ENCODE data around the gene PSMA7. TPM values are rescaled to one million over a fixed set of nuclear protein-coding genes. Genes with fewer than 3 reads are reported as not detected.
"Not testable (repeated sequence)": the region's sequence is repeated elsewhere in the genome, so short reads cannot be mapped to it uniquely, and the experiment has no call there.

The PSMA7 gene
- total and polyA plus RNA-seq, 8 donors = 119 to 280 (median 194) TPM

DNA sequence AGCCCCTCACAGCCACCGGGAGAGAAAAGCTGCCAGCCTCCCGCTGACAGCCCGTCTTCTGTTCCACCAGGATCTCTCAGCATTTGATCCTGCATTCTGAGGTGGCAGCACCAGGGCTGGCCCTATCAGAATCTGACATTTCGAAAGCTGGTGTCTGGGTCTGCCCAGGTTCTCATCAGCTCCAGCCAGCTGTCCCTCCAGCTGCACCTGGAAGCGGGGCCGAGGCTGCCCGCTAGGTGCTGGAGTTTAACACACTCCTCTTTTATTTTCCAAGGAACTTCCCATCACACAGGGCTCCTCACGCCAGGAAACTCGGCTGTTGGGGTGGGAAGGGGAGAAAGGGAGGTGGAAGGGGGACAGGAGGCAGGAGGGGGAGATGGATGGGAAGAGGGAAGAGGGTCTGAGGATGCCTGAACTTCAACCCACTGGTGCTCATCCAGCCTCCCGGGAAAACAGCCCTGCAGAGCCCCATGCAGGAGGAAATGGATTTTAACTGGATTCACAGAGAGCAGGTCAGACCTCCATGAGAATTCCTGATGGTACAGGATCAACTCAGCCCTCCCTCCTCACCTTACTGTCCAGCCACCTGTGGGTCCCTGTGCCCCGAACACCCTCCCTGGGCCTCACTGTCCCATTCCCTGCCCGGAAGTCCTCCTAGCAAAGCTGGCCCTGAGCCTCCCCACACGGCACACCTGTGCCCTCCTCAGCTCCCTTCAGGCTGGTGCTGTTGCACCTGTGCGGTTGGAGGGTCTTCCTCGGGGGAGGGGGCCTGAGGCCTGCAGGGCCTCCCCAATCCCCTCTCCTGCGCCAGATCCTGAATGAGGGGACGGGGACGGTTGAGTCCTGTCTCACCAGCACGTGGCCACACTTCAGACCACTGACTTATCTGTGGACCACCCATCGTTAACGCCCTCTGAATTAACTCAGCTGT, 24.8 kb downstream of the PSMA7 start:
- intact Hi-C loops (cut with DNase I; ENCODE audit: low total_unique reads) = no loop called here
- 49 to 57% (median 54%) methylated on average over 20 to 21 of the region's 21 CpGs for WGBS, 5 donors
- Histone ChIP-seq H3K27ac (no peak overlapping the region), H3K4me1 (peaks cover 8 to 19% (median 12%) of the 10 kb centered on the region in 4 donors), H3K4me3 (no peak overlapping the region), H3K9me3 (peaks cover 3 to 22% (median 17%) of the 10 kb centered on the region in 4 donors), H3K27me3 (peaks cover 0 to 64% (median 32%) of the 10 kb centered on the region in 3 donors), H3K36me3 (no peaks in the 10 kb centered on the region)
- no peak for TF ChIP-seq POLR2AphosphoS5 (IDR thresholded peaks at IDR 0.05)
- no peak for TF ChIP-seq EP300 (IDR thresholded peaks at IDR 0.05)
- no peak for TF ChIP-seq POLR2A (IDR thresholded peaks at IDR 0.05)
- TF ChIP-seq, protein P1, sequence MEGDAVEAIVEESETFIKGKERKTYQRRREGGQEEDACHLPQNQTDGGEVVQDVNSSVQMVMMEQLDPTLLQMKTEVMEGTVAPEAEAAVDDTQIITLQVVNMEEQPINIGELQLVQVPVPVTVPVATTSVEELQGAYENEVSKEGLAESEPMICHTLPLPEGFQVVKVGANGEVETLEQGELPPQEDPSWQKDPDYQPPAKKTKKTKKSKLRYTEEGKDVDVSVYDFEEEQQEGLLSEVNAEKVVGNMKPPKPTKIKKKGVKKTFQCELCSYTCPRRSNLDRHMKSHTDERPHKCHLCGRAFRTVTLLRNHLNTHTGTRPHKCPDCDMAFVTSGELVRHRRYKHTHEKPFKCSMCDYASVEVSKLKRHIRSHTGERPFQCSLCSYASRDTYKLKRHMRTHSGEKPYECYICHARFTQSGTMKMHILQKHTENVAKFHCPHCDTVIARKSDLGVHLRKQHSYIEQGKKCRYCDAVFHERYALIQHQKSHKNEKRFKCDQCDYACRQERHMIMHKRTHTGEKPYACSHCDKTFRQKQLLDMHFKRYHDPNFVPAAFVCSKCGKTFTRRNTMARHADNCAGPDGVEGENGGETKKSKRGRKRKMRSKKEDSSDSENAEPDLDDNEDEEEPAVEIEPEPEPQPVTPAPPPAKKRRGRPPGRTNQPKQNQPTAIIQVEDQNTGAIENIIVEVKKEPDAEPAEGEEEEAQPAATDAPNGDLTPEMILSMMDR (IDR thresholded peaks at IDR 0.05) = no peak
- no peak for DNase-seq

DNA sequence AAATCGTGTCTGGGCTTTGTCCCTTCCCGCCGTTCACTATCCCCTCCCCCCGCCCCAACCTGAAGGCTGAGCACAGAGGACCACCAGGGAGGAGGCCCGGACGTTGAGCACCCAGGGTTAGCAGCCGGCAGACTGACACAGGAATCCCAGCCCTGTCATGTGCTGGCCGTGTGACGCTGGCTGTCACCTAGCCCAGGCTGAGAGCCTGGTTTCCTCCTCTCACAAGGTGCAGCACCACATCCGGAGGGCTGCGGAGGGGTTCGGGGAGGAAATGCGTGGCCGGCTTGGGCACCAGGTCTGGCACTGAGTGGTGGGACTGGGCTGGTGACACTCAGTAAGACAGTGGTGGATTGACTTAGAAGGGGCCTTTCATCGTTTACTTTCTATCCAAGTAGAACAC, 25.5 kb downstream of the PSMA7 start:
- TF ChIP-seq POLR2A (IDR thresholded peaks at IDR 0.05) = no peak
- TF ChIP-seq EP300 (IDR thresholded peaks at IDR 0.05) = no peak
- TF ChIP-seq, protein P1 (IDR thresholded peaks at IDR 0.05) = no peak
- no peak for TF ChIP-seq POLR2AphosphoS5 (IDR thresholded peaks at IDR 0.05)
- DNase-seq = peak; percentile 49 to 68

DNA sequence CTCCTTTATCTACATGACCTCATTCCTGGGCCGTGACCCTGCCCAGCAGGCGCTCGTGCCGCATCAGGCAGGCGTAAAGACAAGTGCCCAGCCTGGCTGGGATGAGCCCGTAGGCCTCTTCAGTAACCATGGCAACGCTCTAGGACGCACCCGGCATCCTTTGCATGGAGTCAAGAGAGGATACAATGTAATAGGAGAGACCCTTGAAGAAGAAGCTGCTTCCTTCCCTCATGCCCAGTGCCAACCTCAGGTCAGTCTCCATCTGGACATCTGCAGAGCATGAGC, 25.9 kb downstream of the PSMA7 start:
- intact Hi-C loops (cut with DNase I; ENCODE audit: low total_unique reads) = no loop called here
- no peak overlapping the region for H3K4me3 ChIP-seq
- no peak for DNase-seq
- H3K27me3 ChIP-seq = peaks cover 0 to 74% (median 32%) of the 10 kb centered on the region in 3 donors
- no peaks in the 10 kb centered on the region for H3K36me3 ChIP-seq
- no peak overlapping the region for H3K27ac ChIP-seq
- H3K4me1 ChIP-seq = peaks cover 5 to 14% (median 7%) of the 10 kb centered on the region in 4 donors
- 28 to 45% (median 41%) methylated on average over 5 to 9 of the region's 9 CpGs for WGBS, 5 donors
- H3K9me3 ChIP-seq = peaks cover 5 to 33% (median 28%) of the 10 kb centered on the region in 4 donors
- TF ChIP-seq POLR2A (IDR thresholded peaks at IDR 0.05) (no peak), POLR2AphosphoS5 (IDR thresholded peaks at IDR 0.05) (no peak), EP300 (IDR thresholded peaks at IDR 0.05) (no peak)
- TF ChIP-seq, protein P1 (IDR thresholded peaks at IDR 0.05) = no peak

More for the DNA sequence above, 25.5 kb downstream of the PSMA7 start:
- Histone ChIP-seq H3K27me3 (peaks cover 0 to 71% (median 32%) of the 10 kb centered on the region in 3 donors), H3K9me3 (peaks cover 3 to 29% (median 24%) of the 10 kb centered on the region in 4 donors), H3K27ac (no peak overlapping the region), H3K4me1 (peaks cover 5 to 14% (median 7%) of the 10 kb centered on the region in 4 donors), H3K4me3 (no peak overlapping the region), H3K36me3 (no peaks in the 10 kb centered on the region)
- WGBS, 5 donors = 31 to 45% (median 39%) methylated on average over 15 of the region's 15 CpGs
- intact Hi-C loops (cut with DNase I; ENCODE audit: low total_unique reads) = no loop called here

DNA sequence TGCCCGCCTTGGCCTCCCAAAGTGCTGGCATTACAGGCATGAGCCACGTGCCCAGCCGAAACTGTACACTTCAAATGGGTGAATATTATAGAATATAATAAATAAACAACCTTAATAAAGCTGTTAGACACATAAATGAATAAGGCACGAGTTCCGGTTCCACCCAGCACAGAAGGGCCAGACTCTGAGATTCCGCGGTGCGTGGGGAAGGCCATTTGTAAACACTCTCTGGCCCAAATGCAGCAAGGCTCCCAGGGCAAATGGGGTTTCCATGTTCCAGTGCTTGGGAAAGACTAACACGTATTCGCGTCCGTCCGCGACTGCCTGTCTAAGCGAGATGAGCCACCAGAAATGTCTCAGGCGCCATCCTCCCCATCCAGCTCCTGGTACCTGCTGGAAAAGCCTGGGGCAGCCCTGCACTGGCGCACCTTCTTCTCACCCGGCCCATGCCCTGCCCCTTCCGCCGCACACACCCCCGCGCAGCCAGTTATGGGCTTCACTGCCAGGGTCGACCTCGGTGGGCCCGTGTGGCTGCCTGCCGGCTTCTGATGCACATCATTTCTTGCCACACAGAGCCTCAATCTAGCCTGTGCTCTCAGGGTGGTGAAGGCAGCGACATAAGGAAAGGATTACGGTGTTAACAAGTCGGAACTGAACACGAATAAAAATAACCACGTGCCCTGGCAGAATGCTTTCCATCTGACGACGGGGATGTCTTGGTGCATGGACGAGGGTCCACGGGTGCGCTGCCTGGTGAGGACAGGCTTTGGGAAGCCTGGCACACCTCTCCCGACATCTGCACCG, 26.4 kb downstream of the PSMA7 start:
- TF ChIP-seq POLR2A (IDR thresholded peaks at IDR 0.05) (no peak), EP300 (IDR thresholded peaks at IDR 0.05) (no peak), POLR2AphosphoS5 (IDR thresholded peaks at IDR 0.05) (no peak)
- TF ChIP-seq, protein P1 (IDR thresholded peaks at IDR 0.05) = no peak
- Histone ChIP-seq H3K27ac (no peak overlapping the region), H3K36me3 (no peaks in the 10 kb centered on the region), H3K4me3 (no peak overlapping the region), H3K27me3 (peaks cover 0 to 79% (median 32%) of the 10 kb centered on the region in 3 donors), H3K4me1 (peaks cover 5 to 14% (median 7%) of the 10 kb centered on the region in 4 donors), H3K9me3 (peaks cover 8 to 38% (median 33%) of the 10 kb centered on the region in 4 donors)
- DNase-seq = no peak
- intact Hi-C loops (cut with DNase I; ENCODE audit: low total_unique reads) = no loop called here
- WGBS, 5 donors = 81 to 83% (median 81%) methylated on average over 34 to 38 of the region's 38 CpGs

DNA sequence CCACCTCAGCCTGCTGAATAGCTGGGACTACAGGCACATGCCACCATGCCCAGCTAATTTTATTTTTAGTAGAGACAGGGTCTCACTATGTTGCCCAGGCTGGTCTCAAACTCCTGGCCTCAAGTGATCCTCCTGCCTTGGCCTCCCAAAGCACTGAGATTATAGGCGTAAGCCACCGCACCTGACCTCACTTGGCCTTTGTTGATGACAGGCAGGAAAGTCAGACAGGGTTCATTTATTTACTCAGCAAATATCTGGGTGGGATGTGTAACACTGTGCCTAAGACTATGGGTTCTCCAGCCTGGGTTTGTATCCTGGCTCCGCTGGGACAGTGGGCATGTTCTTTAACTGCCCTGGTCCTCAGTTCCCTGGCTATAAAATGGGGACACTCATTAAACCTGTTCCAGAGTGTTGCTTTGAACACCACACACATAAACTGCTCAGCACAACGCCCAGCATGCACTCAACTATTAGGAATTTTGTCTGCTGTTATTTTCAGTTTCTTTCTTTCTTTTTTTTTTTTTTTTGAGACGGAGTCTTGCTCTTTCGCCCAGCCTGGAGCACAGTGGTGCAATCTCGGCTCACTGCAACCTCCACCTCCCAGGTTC, 27.3 kb downstream of the PSMA7 start:
- H3K36me3 ChIP-seq; intact Hi-C loops (cut with DNase I; ENCODE audit: low total_unique reads); H3K4me3 ChIP-seq; H3K27ac ChIP-seq; DNase-seq: not testable (repeated sequence)
- H3K4me1 ChIP-seq = peaks cover under 1 to 10% (median 4%) of the 10 kb centered on the region in 4 donors
- H3K9me3 ChIP-seq = peaks cover 8 to 47% (median 41%) of the 10 kb centered on the region in 4 donors
- peaks cover 0 to 79% (median 32%) of the 10 kb centered on the region in 3 donors for H3K27me3 ChIP-seq
- 66 to 84% (median 74%) methylated on average over 5 to 7 of the region's 7 CpGs for WGBS, 5 donors

All from stomach (tissue), 9 donors.